Stimulated activated naive CD4-positive, alpha-beta T cell treated with Interleukin-2 at 50 U/mL for 16 hours (primary cell): ENCODE measurements around the gene RGS6.

ENCODE experiments used
- DNase-seq: peaks from one replicate; lab custom pipeline; 2025; lab: John Stamatoyannopoulos, UW

RGS6 gene

DNA sequence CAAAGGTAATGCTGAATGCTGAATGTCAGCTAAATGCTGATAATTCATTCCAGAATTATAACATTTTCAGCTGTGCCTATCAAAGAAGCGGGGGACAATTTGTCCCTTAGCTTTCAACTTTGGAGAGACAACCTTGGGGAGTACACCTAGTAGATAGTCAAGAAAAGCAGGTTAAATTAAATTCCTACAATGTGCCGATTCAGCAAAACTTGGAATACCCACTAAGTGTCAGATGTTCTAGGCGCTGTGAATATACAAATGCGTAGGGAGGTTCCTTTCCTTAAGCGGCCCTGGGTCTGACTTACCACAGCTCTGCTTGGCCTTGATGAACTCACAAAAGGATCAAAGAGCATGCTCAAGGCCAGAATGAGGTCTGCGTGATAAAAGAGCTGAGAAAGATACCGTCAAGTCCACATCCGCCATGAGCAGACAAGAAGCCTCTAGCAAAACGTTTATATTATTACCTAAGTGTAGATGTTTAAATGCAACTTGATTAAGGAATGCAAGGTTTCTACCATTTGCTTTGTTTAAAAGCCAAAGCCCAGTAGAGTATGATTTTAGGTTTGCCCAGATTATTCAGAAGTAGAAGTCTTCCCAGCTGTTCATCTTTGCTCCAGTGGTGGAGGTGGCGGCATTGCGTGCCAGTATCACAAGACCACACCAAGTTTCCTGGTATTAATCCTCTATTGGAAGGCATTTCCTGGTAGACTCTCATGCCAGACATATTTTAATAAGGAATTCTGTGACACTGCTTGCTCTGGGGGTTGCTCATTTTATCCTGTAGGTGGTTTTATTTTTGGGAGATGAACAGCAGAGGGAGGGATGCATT lies 593.1 kb downstream of the RGS6 start:
- no peak for DNase-seq

GRCh38 chr14:72527591-72527990 lies 595.4 kb downstream of the RGS6 start:
- DNase-seq: no peak

GRCh38 chr14:72528059-72528862 lies 596.0 kb downstream of the RGS6 start:
- no peak for DNase-seq

DNA sequence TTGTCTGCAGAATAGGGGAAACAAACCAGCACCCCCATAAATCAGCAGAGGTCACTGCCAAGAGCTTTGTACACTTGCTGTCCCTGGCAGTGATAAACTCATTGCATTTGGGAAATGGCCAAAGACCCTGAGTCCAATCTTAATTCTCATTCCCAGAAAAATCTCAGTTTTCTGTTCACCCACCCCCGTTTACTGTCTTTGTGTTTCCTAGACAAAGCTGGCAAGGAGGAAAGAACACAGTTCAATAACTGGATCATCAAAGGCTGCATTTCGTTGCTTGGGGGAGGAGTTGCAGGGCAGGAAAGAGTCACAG lies 596.6 kb downstream of the RGS6 start:
- no peak for DNase-seq

DNA sequence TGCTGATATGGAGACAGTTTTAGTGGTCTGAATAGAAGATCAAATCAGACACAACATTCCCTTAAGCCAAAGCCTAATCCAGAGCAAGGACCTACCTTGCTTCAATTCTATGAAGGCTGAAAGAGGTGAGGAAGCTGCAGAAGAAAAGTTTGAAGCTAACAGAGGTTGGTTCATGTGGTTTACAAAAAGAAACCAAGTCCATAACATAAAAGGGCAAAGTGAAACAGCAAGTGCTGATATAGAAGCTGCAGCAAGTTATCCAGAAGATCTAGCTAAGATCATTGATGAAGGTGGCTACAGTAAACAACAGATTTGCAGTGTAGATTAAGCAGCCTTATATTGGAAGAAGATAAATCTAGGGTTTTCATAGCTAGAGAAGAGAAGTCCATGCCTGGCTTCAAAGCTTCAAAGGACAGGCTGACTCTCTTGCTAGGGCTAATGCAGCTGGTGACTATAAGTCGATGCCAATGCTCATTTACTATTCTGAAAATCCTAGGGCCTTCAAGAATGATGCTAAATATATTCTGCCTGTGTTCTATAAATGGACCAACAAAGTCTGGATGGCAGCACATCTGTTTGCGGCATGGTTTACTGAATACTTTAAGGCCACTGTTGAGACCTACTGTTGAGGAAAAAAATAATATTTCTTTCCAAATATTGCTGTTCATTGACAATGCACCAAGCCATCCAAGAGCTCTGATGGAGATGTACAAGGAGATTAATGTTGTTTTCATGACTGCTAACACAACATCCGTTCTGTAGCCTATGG lies 600.6 kb downstream of the RGS6 start:
- no peak for DNase-seq

GRCh38 chr14:72535485-72535884 lies 603.3 kb downstream of the RGS6 start:
- no peak for DNase-seq

DNA sequence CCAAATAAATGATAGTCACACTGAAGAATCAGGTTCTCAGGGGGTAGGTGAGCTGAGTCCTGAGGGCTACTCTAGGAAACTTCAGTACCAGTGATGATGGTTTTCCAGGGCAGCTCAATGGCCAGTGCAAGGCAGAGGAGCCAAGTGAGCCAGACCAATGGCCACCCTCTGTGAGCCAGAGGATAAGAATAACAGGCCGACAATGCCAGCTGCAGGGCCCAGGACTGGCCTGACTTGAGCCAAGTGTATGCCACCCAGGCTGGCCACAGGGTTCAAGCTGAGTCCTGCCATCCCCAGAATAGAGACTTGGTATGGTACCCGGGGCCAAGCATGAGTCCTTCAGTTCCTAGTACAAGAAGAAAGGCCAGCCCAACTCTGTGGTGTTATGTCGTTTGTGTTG lies 606.2 kb downstream of the RGS6 start:
- no peak for DNase-seq

DNA sequence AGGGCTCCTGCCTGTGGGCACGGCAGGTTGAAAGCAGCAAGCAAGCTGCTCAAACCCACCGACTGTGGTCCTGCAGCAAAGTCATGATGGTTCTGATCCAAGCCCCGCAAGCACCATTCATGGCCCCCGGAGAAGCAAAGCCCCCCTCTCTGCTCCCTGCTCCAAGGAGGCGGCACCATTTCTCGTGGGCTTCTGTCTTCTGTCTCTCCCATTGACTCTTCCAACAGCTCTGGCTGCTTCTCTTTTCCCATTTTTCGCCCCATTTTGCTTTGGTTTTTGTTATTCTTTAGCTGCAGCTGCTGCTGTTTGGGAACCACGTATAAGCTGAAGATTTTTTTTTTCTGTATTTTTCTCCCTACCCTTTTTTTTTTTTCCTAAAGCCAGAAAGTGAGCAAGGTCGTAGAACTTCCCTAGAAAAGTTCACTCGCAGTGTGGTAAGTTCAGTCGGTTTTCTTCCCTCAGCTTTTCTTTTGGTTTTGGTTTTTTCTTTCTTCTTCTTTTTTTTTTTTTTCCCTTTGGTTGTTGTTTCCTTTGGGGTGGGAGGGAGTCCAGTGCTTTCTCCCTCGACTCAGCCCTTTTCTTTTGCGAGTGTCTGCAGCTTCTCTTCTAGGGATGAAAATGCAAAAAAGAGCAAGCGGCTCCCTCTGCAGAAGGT lies 607.6 kb downstream of the RGS6 start:
- DNase-seq: no peak

- DNase-seq: no peak
Measured at GRCh38 chr14:72540836-72541235, 608.6 kb downstream of the RGS6 start.

DNA sequence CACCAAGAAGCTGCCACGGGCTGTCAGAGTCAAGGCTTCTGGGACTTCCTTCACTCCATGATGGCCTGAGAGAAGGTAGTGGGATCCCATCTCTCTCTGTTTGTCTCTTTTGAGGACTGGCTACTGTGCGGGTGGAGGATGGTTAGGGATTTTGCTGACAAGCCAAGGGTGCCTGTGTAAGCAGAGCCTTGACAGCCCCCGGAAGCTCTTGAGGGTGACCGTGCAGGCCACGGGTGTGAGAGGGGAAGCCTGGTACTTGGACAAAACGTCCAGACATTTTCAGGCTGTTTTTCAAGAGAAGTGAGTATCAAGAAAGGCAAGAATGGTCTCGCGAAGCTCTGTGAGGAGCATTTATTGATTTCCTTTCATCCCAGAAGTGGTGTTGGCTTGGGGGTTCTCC lies 609.3 kb downstream of the RGS6 start:
- no peak for DNase-seq

- DNase-seq: no peak
Measured at GRCh38 chr14:72543341-72543740, 611.1 kb downstream of the RGS6 start.

- no peak for DNase-seq
Measured at GRCh38 chr14:72544615-72545387, 612.6 kb downstream of the RGS6 start.

GRCh38 chr14:72545411-72546311 lies 613.4 kb downstream of the RGS6 start:
- DNase-seq: no peak

GRCh38 chr14:72546344-72547016 lies 614.3 kb downstream of the RGS6 start:
- DNase-seq: no peak

DNA sequence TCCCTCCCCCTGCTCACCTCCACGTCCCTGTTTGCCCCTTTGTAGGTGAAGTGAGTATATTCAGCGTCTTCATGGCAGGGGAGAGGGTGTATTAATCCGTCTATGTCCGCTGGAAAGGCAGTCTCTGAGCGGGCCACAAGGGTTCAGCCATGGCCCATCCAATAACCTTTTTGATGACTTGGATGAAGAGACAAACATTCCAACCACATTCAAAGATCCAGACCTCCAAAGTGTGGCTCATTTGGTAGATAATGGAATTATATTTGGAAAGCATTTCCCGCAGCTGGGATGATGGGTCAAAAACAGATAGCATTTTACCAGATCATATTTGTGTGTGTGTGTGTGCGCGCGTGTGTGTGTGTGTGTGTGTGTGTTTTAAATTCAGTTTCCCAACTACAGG lies 615.8 kb downstream of the RGS6 start:
- no peak for DNase-seq

DNA sequence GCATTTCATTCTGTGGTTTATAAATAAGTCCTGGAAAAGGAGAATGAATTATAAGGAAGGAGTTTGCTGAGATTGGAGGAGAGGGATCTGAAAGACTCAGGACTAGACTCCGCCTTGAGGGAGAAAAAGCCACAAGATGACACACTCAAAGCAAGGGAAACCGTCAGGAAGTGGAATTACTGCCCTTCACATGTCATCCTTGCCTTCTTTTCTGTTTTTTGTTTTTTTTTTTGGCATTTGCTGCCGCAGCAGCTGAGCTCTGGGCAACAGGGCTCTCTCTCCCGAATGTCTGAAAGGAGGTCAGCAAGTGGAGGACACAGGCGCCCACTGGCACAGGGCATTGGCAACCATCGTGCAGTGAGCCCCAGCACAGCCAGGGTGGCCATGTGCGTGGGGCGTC lies 616.8 kb downstream of the RGS6 start:
- no peak for DNase-seq

DNA sequence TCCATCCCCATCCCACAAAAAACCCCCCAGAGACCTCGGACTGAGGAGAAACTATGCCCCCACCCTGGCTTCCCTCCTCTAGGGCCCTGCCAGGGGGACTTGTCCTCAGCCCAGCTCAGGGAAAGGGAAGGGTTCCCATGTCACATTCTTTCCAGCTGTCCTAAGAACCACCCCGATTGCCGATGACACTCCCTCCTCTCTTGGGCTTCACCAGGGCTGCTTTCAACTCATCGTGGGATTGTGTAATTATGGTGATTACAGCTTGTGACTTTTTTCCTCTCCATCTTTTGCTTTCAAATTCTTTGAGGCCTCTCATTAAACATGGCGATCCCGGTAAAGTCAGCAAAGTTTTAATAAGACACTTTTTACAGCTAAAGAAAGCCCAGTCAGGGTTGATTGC lies 617.6 kb downstream of the RGS6 start:
- no peak for DNase-seq

GRCh38 chr14:72550513-72550912 lies 618.3 kb downstream of the RGS6 start:
- no peak for DNase-seq

DNA sequence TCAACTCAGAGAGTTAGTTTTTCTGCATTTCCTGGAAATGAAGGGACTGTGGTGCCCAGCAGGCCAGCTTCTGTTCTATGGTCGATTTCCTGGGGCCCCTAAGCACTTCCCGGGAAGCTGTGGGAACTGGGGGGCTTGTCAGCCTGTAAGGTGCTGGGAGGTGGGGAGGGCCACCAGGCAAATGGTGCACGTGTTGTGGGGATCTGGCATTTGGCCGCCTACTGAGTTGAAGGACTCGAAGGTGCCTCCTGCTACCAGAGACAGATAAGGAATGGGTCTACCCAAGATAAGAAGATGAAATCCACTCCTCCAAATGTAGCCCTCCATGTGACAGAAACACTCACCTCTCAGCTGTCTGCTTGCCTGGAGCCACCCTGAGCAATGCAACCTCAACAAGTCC lies 620.0 kb downstream of the RGS6 start:
- no peak for DNase-seq

DNA sequence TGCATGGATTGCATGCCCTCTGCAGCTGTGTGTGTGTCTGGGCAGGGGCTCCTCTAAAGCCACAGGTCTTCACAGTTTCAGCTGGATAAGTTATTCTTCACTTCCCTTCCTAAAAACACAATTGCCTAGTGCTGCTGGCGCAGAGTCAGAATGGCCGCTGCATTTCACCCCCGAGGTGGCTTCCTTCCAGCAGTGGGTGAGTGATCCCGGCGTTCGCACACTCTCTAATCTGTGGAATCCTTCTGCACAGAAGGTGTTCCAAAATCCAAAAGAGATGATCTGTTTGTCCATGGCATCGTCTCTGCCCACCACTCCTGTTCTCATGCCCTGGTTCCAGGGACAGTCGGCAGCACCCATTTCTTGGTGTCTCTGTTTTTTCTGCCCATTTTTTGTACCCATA lies 620.9 kb downstream of the RGS6 start:
- DNase-seq: no peak
